ENCODE measurements around the gene SETD2.

DNA sequence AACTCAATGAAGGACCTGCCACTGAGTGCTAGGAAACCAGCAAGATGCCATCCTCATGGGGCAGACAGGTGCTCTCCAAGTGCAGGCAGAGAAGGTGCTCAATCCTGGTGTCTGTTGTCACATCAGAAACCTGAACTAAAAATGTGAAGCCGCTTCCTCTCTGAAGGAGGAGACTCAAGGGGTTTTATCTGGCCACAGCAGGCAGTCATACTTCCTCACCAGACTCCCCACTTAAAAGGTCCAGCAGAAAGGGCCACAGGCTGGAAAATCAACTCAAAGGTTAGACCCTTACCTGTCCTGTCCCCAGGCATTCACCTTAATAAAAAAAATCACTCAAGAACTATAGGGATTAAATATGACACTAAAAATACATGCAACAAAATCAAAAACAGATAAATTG, 192.2 kb downstream of the SETD2 start:
- TF ChIP-seq EZH2 (IDR thresholded peaks at IDR 0.05; ENCODE audit: low read length, missing control alignments) = no peak
- TF ChIP-seq, protein P1, sequence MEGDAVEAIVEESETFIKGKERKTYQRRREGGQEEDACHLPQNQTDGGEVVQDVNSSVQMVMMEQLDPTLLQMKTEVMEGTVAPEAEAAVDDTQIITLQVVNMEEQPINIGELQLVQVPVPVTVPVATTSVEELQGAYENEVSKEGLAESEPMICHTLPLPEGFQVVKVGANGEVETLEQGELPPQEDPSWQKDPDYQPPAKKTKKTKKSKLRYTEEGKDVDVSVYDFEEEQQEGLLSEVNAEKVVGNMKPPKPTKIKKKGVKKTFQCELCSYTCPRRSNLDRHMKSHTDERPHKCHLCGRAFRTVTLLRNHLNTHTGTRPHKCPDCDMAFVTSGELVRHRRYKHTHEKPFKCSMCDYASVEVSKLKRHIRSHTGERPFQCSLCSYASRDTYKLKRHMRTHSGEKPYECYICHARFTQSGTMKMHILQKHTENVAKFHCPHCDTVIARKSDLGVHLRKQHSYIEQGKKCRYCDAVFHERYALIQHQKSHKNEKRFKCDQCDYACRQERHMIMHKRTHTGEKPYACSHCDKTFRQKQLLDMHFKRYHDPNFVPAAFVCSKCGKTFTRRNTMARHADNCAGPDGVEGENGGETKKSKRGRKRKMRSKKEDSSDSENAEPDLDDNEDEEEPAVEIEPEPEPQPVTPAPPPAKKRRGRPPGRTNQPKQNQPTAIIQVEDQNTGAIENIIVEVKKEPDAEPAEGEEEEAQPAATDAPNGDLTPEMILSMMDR (conservative IDR thresholded peaks at IDR 0.05 in 1 of 2, IDR thresholded peaks at IDR 0.05 in 1 of 2; ENCODE audit: low read depth in 1 of 2, low read length in 2 of 2) = no peak

Measured in fibroblast of lung (primary cell).